Measurements from ENCODE around the gene PCK2.

The PCK2 gene

DNA sequence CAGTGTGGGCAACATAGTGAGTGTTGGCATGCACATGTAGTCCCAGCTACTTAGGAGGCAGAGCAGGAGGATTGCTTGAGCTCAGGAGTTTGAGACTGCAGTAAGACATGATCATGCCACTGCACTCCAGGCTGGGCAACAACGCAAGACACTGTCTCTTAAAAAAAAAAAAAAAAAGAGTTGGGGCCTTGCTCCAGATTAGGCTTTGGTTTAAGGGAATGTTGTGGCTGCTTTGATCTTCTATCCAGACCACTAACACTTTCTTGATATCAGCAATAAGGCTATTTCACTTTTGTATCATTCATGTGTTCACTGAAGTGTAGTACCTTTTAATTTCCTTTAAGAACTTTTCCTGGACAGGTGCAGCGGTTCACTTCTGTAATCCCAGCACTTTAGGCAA lies 33.6 kb downstream of the PCK2 start:
- H3K4me1 ChIP-seq (ENCODE audit: insufficient read depth, low read length): no peaks in the 10 kb centered on the region
- H3K36me3 ChIP-seq (ENCODE audit: insufficient read depth, low read length): peaks cover 13% of the 10 kb centered on the region
- H3K27me3 ChIP-seq (ENCODE audit: insufficient read depth, low read length): no peaks in the 10 kb centered on the region
- H3K9me3 ChIP-seq (ENCODE audit: low read length): no peaks in the 10 kb centered on the region
- H3K4me3 ChIP-seq (ENCODE audit: low read length): no peak overlapping the region
- H2AFZ ChIP-seq (ENCODE audit: low read depth, low read length): no peak overlapping the region

DNA sequence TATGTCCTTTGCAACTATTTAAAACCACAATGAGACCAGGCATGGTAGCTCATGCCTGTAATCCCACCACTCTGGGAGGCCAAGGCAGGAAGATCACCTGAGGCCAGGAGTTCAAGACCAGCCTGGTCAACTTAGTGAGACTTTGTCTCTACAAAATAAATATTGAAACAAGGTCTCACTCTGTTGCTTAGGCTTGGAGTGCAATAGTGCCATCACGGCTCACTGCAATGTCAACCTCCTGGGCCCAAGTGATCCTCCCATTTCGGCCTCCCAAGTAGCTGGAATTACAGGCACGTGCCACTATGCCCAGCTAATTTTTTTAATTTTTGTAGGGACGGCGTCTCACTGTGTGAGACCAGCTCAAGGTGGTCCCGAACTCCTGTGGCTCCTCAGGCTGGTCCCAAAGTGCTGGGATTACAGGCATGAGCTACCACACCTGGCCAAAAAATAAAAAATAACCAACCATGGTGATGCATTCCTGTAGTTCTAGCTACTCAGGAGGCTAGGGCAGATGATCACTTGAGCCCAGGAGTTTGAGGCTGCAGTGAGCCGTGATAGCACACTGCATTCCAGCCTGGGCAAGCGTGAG lies 35.4 kb downstream of the PCK2 start:
- no peak overlapping the region for H3K4me3 ChIP-seq (ENCODE audit: low read length)
- no peak overlapping the region for H2AFZ ChIP-seq (ENCODE audit: low read depth, low read length)
- H3K36me3 ChIP-seq (ENCODE audit: insufficient read depth, low read length): no peaks in the 10 kb centered on the region
- H3K4me1 ChIP-seq (ENCODE audit: insufficient read depth, low read length): no peaks in the 10 kb centered on the region
- no peaks in the 10 kb centered on the region for H3K9me3 ChIP-seq (ENCODE audit: low read length)
- H3K27me3 ChIP-seq (ENCODE audit: insufficient read depth, low read length): no peaks in the 10 kb centered on the region

DNA sequence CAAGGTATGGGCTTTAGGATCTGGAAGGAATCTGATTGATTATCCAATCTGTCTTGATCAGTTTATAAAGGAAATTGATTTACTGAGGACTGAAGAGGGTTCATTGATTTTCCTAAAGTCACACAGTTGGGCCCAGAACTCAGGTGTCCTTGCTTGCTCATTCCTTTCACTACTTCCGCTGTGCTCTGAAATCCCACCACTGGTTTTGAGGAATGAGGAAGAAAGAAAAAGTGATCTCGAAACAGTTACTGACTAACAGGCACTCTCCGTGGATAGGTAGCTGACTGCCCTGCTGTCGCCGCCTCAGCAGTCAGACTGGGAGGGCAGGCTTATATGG lies 36.2 kb downstream of the PCK2 start, which contains the start of gene FITM1:
TSS of gene FITM1 (plus strand) at position 280 of the 337 bp plus-strand sequence. CDS start 905 bp downstream, outside the sequence.
- H2AFZ ChIP-seq (ENCODE audit: low read depth, low read length): no peak within 1 kb of the TSS
- no peaks in the 10 kb centered on the region for H3K9me3 ChIP-seq (ENCODE audit: low read length)
- H3K4me3 ChIP-seq (ENCODE audit: low read length): no peak within 1 kb of the TSS
- no peaks in the 10 kb centered on the region for H3K36me3 ChIP-seq (ENCODE audit: insufficient read depth, low read length)
- H3K4me1 ChIP-seq (ENCODE audit: insufficient read depth, low read length): no peaks in the 10 kb centered on the region
- H3K27me3 ChIP-seq (ENCODE audit: insufficient read depth, low read length): no peaks in the 10 kb centered on the region

DNA sequence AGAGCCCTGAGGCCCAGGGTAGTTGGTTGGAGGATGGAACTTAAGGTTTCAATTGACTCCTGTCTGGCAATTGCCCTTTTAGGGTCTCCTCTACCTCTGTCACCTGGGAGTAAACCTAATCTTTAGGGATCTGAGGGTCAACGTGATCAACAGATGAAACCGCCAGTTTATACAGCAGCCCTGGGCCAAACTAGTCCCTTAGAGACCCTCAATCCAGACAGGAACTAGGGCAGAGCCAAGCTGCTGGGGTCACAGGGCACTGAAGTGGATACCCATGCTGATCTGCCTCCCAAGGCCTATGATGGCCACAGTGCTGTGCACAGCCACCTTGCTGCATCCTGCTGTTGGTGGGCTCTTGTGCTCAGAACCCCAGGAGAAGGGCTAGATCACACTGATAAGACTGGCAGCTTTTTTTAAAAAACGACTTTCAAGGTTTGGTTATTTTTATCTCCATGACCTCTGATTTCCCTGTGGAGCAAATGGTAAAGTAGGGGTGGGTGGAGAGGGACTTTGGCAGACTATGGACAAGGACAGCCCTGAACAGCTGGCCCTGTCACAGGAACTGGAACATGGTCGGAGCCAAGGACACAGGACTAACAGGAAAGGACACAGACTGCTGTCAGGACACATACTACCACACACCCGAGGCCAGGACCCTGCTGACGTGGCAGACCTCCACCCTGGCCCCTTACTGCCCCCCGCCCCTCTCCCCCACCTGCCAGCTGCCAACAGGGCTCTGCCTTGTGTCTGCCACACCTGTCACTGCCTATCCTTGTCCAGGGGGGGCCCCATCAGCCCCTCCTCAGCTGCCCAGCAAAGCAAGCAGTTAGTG lies 36.8 kb downstream of the PCK2 start:
- H2AFZ ChIP-seq (ENCODE audit: low read depth, low read length): no peak overlapping the region
- H3K4me1 ChIP-seq (ENCODE audit: insufficient read depth, low read length): no peaks in the 10 kb centered on the region
- no peaks in the 10 kb centered on the region for H3K27me3 ChIP-seq (ENCODE audit: insufficient read depth, low read length)
- H3K9me3 ChIP-seq (ENCODE audit: low read length): no peaks in the 10 kb centered on the region
- H3K4me3 ChIP-seq (ENCODE audit: low read length): no peak overlapping the region
- no peaks in the 10 kb centered on the region for H3K36me3 ChIP-seq (ENCODE audit: insufficient read depth, low read length)

DNA sequence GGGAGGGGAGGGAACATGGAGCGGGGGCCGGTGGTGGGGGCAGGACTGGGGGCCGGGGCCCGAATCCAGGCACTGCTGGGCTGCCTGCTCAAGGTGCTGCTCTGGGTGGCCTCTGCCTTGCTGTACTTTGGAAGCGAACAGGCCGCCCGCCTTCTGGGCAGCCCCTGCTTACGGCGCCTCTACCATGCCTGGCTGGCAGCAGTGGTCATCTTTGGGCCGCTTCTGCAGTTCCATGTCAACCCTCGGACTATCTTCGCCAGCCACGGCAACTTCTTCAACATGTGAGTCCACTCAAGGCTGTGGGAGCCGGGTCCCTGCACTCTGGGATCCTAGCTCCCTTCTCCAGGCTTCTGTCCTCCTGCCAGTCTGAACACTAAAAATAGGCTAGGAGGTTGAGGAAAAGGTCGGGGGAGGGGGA lies 37.4 kb downstream of the PCK2 start:
- no peaks in the 10 kb centered on the region for H3K36me3 ChIP-seq (ENCODE audit: insufficient read depth, low read length)
- H3K9me3 ChIP-seq (ENCODE audit: low read length): no peaks in the 10 kb centered on the region
- H3K27me3 ChIP-seq (ENCODE audit: insufficient read depth, low read length): no peaks in the 10 kb centered on the region
- H3K4me1 ChIP-seq (ENCODE audit: insufficient read depth, low read length): peaks cover 2% of the 10 kb centered on the region
- no peak overlapping the region for H2AFZ ChIP-seq (ENCODE audit: low read depth, low read length)
- no peak overlapping the region for H3K4me3 ChIP-seq (ENCODE audit: low read length)

DNA sequence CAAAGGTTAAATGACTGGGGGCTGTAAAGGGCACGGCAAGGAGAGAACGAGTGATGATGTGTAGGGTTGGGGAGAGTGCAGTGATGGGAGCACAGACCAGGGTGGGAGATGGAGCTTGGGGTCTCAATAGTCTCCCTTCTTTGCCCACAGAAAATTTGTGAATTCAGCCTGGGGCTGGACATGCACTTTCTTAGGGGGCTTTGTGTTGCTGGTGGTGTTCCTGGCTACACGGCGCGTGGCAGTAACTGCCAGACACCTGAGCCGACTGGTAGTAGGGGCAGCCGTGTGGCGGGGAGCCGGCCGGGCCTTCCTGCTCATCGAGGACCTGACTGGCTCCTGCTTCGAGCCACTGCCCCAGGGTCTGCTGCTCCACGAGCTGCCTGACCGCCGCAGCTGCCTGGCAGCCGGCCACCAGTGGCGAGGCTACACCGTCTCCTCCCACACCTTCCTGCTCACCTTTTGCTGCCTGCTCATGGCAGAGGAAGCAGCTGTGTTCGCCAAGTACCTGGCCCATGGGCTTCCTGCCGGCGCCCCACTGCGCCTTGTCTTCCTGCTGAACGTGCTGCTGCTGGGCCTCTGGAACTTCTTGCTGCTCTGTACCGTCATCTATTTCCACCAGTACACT lies 38.1 kb downstream of the PCK2 start:
- Histone ChIP-seq H3K9me3 (ENCODE audit: low read length) (no peaks in the 10 kb centered on the region), H2AFZ (ENCODE audit: low read depth, low read length) (no peak overlapping the region), H3K27me3 (ENCODE audit: insufficient read depth, low read length) (no peaks in the 10 kb centered on the region), H3K4me3 (ENCODE audit: low read length) (no peak overlapping the region), H3K36me3 (ENCODE audit: insufficient read depth, low read length) (no peaks in the 10 kb centered on the region), H3K4me1 (ENCODE audit: insufficient read depth, low read length) (peaks cover 7% of the 10 kb centered on the region)

DNA sequence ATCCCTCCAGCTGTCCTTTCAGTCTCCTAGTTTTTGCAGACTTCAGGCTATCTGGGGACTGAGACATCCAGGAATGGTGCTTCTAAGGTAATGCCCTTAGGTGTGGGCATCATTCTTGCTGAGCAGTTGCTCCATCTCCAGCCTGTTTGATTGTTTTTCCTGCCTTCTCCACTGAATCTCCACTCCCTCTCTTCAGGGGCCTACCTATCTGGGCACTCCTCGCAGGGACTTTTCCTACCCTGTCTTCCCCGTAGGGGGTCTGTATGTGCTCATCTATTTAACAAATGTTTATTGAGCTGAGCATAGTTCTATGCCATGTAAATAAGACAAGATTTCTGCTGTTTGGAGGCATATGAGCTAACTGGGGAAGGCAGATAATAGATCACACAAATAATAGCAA lies 38.9 kb downstream of the PCK2 start:
- peaks cover 4% of the 10 kb centered on the region for H3K36me3 ChIP-seq (ENCODE audit: insufficient read depth, low read length)
- H2AFZ ChIP-seq (ENCODE audit: low read depth, low read length): no peak overlapping the region
- no peaks in the 10 kb centered on the region for H3K27me3 ChIP-seq (ENCODE audit: insufficient read depth, low read length)
- H3K4me1 ChIP-seq (ENCODE audit: insufficient read depth, low read length): peaks cover 7% of the 10 kb centered on the region
- no peak overlapping the region for H3K4me3 ChIP-seq (ENCODE audit: low read length)
- H3K9me3 ChIP-seq (ENCODE audit: low read length): no peaks in the 10 kb centered on the region

DNA sequence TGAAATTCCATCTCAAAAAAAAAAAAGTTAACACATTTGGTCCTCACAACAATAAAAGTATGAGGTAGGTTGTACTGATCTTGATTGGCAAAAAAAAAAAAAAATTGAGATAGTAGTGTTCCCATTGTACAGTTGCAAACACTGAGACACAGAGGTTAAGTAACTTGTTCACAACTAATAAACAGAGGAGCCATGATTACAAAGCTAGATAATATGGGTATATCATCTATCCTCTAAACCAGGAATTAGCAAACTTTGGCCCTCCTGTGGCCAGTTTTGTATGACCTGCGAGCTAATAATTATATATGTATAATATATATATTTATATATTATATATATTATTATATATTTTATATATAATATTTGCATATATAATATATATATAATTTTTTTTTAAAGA lies 39.6 kb downstream of the PCK2 start:
- Histone ChIP-seq H2AFZ (ENCODE audit: low read depth, low read length) (no peak overlapping the region), H3K4me3 (ENCODE audit: low read length) (no peak overlapping the region), H3K27me3 (ENCODE audit: insufficient read depth, low read length) (no peaks in the 10 kb centered on the region), H3K36me3 (ENCODE audit: insufficient read depth, low read length) (peaks cover 11% of the 10 kb centered on the region), H3K4me1 (ENCODE audit: insufficient read depth, low read length) (peaks cover 7% of the 10 kb centered on the region), H3K9me3 (ENCODE audit: low read length) (no peaks in the 10 kb centered on the region)

DNA sequence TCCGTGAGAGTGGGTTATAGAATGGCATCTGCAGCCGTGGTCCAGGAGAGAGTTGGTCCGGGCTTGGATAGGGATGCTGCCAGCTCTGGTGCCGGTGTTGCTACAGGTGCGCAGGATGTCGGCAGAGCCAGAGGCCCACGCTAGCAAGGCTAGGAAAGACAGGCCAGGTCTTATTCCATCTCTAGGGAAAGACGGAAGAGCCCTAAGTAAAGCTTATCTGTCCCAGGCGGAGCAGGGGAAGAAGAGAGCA lies 41.4 kb downstream of the PCK2 start:
- Histone ChIP-seq H3K4me3 (ENCODE audit: low read length) (peak overlapping the region; percentile 75), H3K4me1 (ENCODE audit: insufficient read depth, low read length) (peaks cover 15% of the 10 kb centered on the region), H2AFZ (ENCODE audit: low read depth, low read length) (peak overlapping the region; percentile 78), H3K27me3 (ENCODE audit: insufficient read depth, low read length) (no peaks in the 10 kb centered on the region), H3K36me3 (ENCODE audit: insufficient read depth, low read length) (peaks cover 19% of the 10 kb centered on the region), H3K9me3 (ENCODE audit: low read length) (no peaks in the 10 kb centered on the region)

DNA sequence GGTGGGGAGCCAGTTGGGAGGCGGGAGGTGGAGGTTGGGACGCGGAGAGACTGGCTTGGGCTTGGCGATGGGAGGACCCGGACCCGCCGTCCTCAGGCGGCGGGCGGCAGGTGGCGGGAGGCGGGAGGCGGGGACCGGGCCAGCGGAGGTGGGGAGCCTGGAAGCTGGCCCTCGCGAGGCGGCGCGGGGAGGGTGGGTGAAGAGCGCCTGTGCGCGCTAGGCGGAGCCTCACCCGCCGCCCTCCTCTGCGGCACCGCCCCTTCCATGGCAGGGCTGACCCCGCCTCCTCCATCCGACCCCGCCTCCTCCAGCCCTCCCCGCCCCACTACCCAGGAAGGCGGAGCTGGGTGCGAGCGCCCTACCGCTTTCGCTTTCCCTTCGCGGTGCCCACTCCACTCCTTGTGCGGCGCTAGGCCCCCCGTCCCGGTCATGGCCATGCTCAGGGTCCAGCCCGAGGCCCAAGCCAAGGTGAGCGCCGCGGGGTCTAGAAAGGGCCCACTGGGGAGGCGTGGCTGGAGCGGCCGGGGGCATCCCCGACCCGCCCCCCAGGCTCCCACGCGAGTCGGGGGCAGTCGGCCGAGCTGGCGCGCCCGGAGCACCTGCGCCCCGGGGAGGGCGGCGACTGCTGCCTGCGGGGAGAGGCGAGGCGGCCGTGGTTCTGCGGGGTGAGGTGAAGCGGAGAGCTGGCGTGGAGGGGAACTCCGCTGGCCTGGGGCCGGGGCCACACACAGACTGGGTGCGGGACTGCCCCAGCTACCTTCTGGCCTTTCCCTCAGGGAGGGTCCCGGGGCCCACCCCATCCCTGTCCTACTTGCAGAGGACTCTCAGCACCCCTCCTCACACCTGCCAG lies 41.9 kb downstream of the PCK2 start, which contains the start of gene PSME1:
TSS of gene PSME1 (plus strand) at position 361 of the 850 bp plus-strand sequence. CDS start at position 430, 69 bp downstream.
- Histone ChIP-seq H3K4me1 (ENCODE audit: insufficient read depth, low read length) (peaks cover 15% of the 10 kb centered on the region), H3K27me3 (ENCODE audit: insufficient read depth, low read length) (no peaks in the 10 kb centered on the region), H3K36me3 (ENCODE audit: insufficient read depth, low read length) (peaks cover 19% of the 10 kb centered on the region), H3K4me3 (ENCODE audit: low read length) (peak within 1 kb of the TSS; percentile 75), H3K9me3 (ENCODE audit: low read length) (no peaks in the 10 kb centered on the region), H2AFZ (ENCODE audit: low read depth, low read length) (peak within 1 kb of the TSS; percentile 78)

DNA sequence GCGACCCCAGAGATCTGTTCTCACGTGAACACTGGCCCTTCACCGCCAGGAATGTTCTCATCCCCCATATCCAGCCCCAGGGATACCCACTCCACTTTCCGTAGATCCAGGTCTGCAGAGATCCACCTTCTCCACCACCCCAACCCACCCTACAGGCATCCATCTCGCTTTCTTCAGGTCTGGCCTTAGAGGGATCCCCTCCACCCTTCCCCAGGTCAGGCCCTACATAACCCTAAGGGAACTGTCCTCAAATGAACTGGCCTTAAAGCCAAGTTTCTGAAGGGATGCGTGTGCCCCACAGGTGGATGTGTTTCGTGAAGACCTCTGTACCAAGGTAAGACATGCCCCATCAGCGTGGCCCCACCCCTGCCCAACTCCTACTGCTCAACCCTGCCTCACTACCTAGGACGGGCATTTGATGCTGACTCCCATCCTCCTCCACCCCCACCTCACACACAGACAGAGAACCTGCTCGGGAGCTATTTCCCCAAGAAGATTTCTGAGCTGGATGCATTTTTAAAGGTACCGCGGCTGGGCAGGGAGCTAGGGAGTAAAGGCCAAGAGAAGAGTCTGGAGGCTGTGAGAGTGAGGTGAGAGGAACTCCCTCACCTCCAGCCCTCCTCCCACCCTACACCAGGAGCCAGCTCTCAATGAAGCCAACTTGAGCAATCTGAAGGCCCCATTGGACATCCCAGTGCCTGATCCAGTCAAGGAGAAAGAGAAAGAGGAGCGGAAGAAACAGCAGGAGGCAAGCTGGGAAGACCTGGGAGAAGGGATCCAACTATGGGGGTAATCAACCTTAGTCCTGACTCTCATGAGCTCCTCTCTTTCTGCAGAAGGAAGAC lies 42.8 kb downstream of the PCK2 start:
- Histone ChIP-seq H3K9me3 (ENCODE audit: low read length) (no peaks in the 10 kb centered on the region), H3K27me3 (ENCODE audit: insufficient read depth, low read length) (no peaks in the 10 kb centered on the region), H2AFZ (ENCODE audit: low read depth, low read length) (no peak overlapping the region), H3K4me1 (ENCODE audit: insufficient read depth, low read length) (peaks cover 15% of the 10 kb centered on the region), H3K4me3 (ENCODE audit: low read length) (peak overlapping the region; percentile 75), H3K36me3 (ENCODE audit: insufficient read depth, low read length) (peaks cover 19% of the 10 kb centered on the region)

All from neuron (in vitro differentiated cells).